Vagina (tissue), 2 donors: ENCODE data around the gene DCTN4. TPM values are rescaled to one million over a fixed set of nuclear protein-coding genes. Genes with fewer than 3 reads are reported as not detected.

Experiments used
- DNase-seq, 2 donors: peaks; one replicate each; pipeline ENCODE4 v3.0.0-alpha.2; 2017; ENCODE audit errors: extremely low spot score in 2 of 2
- H3K27ac ChIP-seq: fragments of 200-600 bp; sonication (generic); one replicate; pipeline ENCODE4 v1.5.1; 2019
- H3K27me3 ChIP-seq: fragments of 200-600 bp; sonication (generic); one replicate; pipeline ENCODE4 v1.5.1; 2019
- H3K36me3 ChIP-seq, 2 donors: fragments of 200-600 bp; sonication (generic); one replicate each; pipeline ENCODE4 v1.5.1; 2017 to 2019
- H3K4me1 ChIP-seq: fragments of 200-600 bp; sonication (generic); one replicate; pipeline ENCODE4 v1.5.1; 2019
- H3K4me3 ChIP-seq, 2 donors: fragments of 200-600 bp; sonication (generic); 1 replicate in 1 of 2; 2 replicates in 1 of 2; pipeline ENCODE4 v1.5.1; 2016 to 2019
- H3K9me3 ChIP-seq: fragments of 200-600 bp; sonication (generic); one replicate; pipeline ENCODE4 v1.5.1; 2019
- CTCF ChIP-seq, 3 experiments: fragments of 450-650 bp in 2 of 3; fragments of 200-600 bp in 1 of 3; sonication (generic) in 1 of 3; IDR thresholded peaks; one replicate each; pipeline ENCODE4 v1.5.1; 2017 to 2019; ENCODE audit warnings: antibody characterized with exemption in 3 of 3, mild to moderate bottlenecking in 2 of 3, moderate library complexity in 2 of 3
- POLR2A ChIP-seq, 2 donors: fragments of 450-650 bp; IDR thresholded peaks; one replicate each; pipeline ENCODE4 v1.6.1; 2017; ENCODE audit warnings: antibody characterized with exemption in 2 of 2, mild to moderate bottlenecking in 2 of 2, moderate library complexity in 2 of 2
- POLR2AphosphoS5 ChIP-seq, 2 donors: sonication (generic); formaldehyde crosslinking; IDR thresholded peaks; one replicate each; pipeline ENCODE4 v1.9.0; 2017; ENCODE audit warnings: antibody characterized with exemption in 2 of 2, mild to moderate bottlenecking in 2 of 2, low read depth in 1 of 2; ENCODE audit not compliant: insufficient read depth in 1 of 2
- intact Hi-C: fragments of 100-400 bp; cut with DNase I; formaldehyde crosslinking; loops from one replicate; pipeline ENCODE4 v1.15.1; 2023
- total RNA-seq: library from RNA; depleted of rRNA; stranded (reverse); fragments of >200 nt; gene quantifications from one replicate; pipeline ENCODE4 v1.2.3, GENCODE V29; 2016

The DCTN4 gene
- total RNA-seq, 1 donor from 2014 or later: 51.3 TPM

- DNase-seq: peak; percentile 71 to 91
- H3K27ac ChIP-seq: no peak overlapping the region
- no peaks in the 10 kb centered on the region for H3K27me3 ChIP-seq
- no peaks in the 10 kb centered on the region for H3K9me3 ChIP-seq
- no peaks in the 10 kb centered on the region for H3K36me3 ChIP-seq
- peaks cover under 1% of the 10 kb centered on the region for H3K4me1 ChIP-seq
- TF ChIP-seq CTCF (IDR thresholded peaks at IDR 0.05): no peak
- no peak for TF ChIP-seq POLR2A (IDR thresholded peaks at IDR 0.05)
- TF ChIP-seq POLR2AphosphoS5 (IDR thresholded peaks at IDR 0.05; ENCODE audit: insufficient read depth in 1 of 2, low read depth in 1 of 2): no peak
- intact Hi-C loops: no loop called here
- no peak overlapping the region for H3K4me3 ChIP-seq
Observed at GRCh38 chr5:150662731-150663516, 95.9 kb downstream of the DCTN4 start.

- no peak for TF ChIP-seq POLR2AphosphoS5 (IDR thresholded peaks at IDR 0.05; ENCODE audit: insufficient read depth in 1 of 2, low read depth in 1 of 2)
- no peak for TF ChIP-seq POLR2A (IDR thresholded peaks at IDR 0.05)
- no peak for TF ChIP-seq CTCF (IDR thresholded peaks at IDR 0.05)
- intact Hi-C loops: no loop called here
- Histone ChIP-seq H3K9me3 (no peaks in the 10 kb centered on the region), H3K4me3 (no peak overlapping the region), H3K36me3 (no peaks in the 10 kb centered on the region), H3K27me3 (no peaks in the 10 kb centered on the region), H3K4me1 (peaks cover 9% of the 10 kb centered on the region), H3K27ac (no peak overlapping the region)
- peak in 1 of 2 donors; percentile 70 for DNase-seq
Observed at GRCh38 chr5:150661821-150662596, 96.8 kb downstream of the DCTN4 start.

GRCh38 chr5:150661086-150661485 lies 97.7 kb downstream of the DCTN4 start, which contains the start of gene MYOZ3:
Gene MYOZ3, plus strand, starts transcription at chr5:150661251. Its CDS starts 1,691 bp downstream, at chr5:150662942.
- DNase-seq: peak in 1 of 2 donors; percentile 56
- TF ChIP-seq POLR2AphosphoS5 (IDR thresholded peaks at IDR 0.05; ENCODE audit: insufficient read depth in 1 of 2, low read depth in 1 of 2): no peak
- no peak for TF ChIP-seq CTCF (IDR thresholded peaks at IDR 0.05)
- no peak for TF ChIP-seq POLR2A (IDR thresholded peaks at IDR 0.05)
- Histone ChIP-seq H3K36me3 (no peaks in the 10 kb centered on the region), H3K27me3 (no peaks in the 10 kb centered on the region), H3K9me3 (no peaks in the 10 kb centered on the region), H3K4me3 (no peak within 1 kb of the TSS), H3K27ac (no peak within 1 kb of the TSS), H3K4me1 (peaks cover 16% of the 10 kb centered on the region)
- intact Hi-C loops: no loop called here

GRCh38 chr5:150660108-150660831 lies 98.5 kb downstream of the DCTN4 start:
- intact Hi-C loops: no loop called here
- DNase-seq: peak in 1 of 2 donors; percentile 77

More at GRCh38 chr5:150660108-150660831, 98.5 kb downstream of the DCTN4 start:
- H3K9me3 ChIP-seq: no peaks in the 10 kb centered on the region
- peaks cover 21% of the 10 kb centered on the region for H3K4me1 ChIP-seq
- H3K36me3 ChIP-seq: no peaks in the 10 kb centered on the region
- H3K27ac ChIP-seq: no peak overlapping the region
- H3K4me3 ChIP-seq: no peak overlapping the region
- TF ChIP-seq CTCF (IDR thresholded peaks at IDR 0.05): no peak
- no peak for TF ChIP-seq POLR2AphosphoS5 (IDR thresholded peaks at IDR 0.05; ENCODE audit: insufficient read depth in 1 of 2, low read depth in 1 of 2)
- TF ChIP-seq POLR2A (IDR thresholded peaks at IDR 0.05): no peak
- no peaks in the 10 kb centered on the region for H3K27me3 ChIP-seq
